Adrenal gland (tissue), 5 donors: Measurements from ENCODE around the gene DPEP1.

Experiments used
- POLR2A ChIP-seq, 2 donors: fragments of 450-650 bp; IDR thresholded peaks; one replicate each; pipeline ENCODE4 v1.6.1; 2017; ENCODE audit warnings: antibody characterized with exemption in 2 of 2, mild to moderate bottlenecking in 2 of 2, moderate library complexity in 1 of 2
- TF ChIP-seq, protein P1 (sequence below), 6 experiments: fragments of 450-650 bp in 4 of 6; fragments of 200-600 bp in 2 of 6; sonication (generic) in 1 of 6; IDR thresholded peaks; 1 replicate in 5 of 6; 2 replicates in 1 of 6; pipeline versions ENCODE4 v1.5.1 to v1.8.0; 2016 to 2021; ENCODE audit warnings: antibody characterized with exemption in 6 of 6, mild to moderate bottlenecking in 2 of 6, moderate library complexity in 1 of 6
- donor health status: DM: no; HTN: no; CAD: no.

DNA sequence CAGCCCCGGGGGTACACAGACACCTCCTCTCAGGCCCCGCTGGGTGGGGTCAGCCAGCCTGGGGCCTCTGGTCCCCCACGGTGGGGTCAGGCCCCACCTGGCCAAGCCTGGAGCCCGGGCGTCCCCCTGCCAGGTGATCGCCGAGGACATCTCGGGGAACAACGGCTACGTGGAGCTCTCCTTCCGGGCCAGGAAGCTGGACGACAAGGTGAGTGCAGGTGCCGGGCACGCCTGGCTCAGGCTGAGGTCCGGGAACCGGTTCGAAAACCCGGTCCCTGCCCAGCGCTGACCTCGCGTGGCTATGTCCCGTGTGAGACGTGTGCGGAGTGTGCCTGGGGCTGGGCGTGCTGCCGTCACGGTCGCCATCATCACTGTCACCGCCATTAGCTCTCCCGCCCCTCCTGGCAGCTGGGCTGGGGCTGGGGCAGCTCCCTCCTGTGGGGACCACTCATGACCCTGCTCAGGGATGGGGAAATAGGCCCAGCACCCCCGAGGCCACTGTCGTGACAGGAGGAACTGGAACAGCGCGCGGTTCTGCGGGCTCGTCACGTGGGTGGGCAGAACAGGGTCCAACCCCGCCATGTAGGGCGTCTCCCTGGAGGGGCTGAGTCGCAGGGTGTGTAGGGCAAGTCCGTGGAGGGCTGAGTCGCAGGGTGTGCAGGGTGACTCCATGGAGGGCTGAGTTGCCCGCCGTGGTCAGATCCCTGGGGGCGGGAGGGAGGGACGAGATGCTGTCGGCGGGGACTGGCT, 29.4 kb upstream of the DPEP1 start:
- TF ChIP-seq, protein P1, sequence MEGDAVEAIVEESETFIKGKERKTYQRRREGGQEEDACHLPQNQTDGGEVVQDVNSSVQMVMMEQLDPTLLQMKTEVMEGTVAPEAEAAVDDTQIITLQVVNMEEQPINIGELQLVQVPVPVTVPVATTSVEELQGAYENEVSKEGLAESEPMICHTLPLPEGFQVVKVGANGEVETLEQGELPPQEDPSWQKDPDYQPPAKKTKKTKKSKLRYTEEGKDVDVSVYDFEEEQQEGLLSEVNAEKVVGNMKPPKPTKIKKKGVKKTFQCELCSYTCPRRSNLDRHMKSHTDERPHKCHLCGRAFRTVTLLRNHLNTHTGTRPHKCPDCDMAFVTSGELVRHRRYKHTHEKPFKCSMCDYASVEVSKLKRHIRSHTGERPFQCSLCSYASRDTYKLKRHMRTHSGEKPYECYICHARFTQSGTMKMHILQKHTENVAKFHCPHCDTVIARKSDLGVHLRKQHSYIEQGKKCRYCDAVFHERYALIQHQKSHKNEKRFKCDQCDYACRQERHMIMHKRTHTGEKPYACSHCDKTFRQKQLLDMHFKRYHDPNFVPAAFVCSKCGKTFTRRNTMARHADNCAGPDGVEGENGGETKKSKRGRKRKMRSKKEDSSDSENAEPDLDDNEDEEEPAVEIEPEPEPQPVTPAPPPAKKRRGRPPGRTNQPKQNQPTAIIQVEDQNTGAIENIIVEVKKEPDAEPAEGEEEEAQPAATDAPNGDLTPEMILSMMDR (IDR thresholded peaks at IDR 0.05) = no peak
- TF ChIP-seq POLR2A (IDR thresholded peaks at IDR 0.05) = no peak
